ENCODE measurements around the gene NPC1L1. TPM values are rescaled to one million over a fixed set of nuclear protein-coding genes. Genes with fewer than 3 reads are reported as not detected.

Gene NPC1L1
- total and polyA plus RNA-seq, 10 of the 15 experiments (the other 5 are each of a cell fraction or from before 2014, with no cell fraction given): 0.01 to 0.90 TPM; not detected in 8

GRCh38 chr7:44489955-44490350 is 51.2 kb downstream of the NPC1L1 start:
- ChIA-PET RAD21 (ENCODE audit: unreplicated experiment) (interaction anchor here (1.0 to 1.8 kb wide), 4 partner anchors 75 to 430 kb away, joined by 3 to 4 read pairs (median 4); no protein-coding TSS in a partner anchor), SMC1A (ENCODE audit: uncharacterized antibody, unreplicated experiment) (interaction anchor here (0.6 to 1.6 kb wide), 5 partner anchors 10 to 655 kb away, joined by 3 to 4 read pairs (median 4); no protein-coding TSS in a partner anchor), POLR2A (interaction anchor here (0.5 to 1.2 kb wide), 5 partner anchors 23 to 358 kb away, joined by 3 to 4 read pairs (median 4); partner anchors contain the start of genes H2AZ2 and TMED4), CTCF (interaction anchor here (0.8 to 3.4 kb wide), 8 partner anchors 8 to 359 kb away, joined by 3 to 17 read pairs (median 4); partner anchors contain the start of gene TMED4)
- Histone ChIP-seq H3K79me2 (ENCODE audit: control insufficient read depth, insufficient read depth, low read length) (peaks cover 39% of the 10 kb centered on the region), H3K27me3 (replicated peaks in 1 of 2; ENCODE audit: control insufficient read depth in 2 of 2, insufficient read depth in 2 of 2, low read length in 1 of 2) (no peaks in the 10 kb centered on the region), H2AFZ (ENCODE audit: control insufficient read depth, low read depth, low read length) (peak overlapping the region; percentile 83), H3K27ac (ENCODE audit: control insufficient read depth, insufficient read depth) (peak overlapping the region; percentile 87), H4K20me1 (ENCODE audit: control insufficient read depth, insufficient read depth) (no peaks in the 10 kb centered on the region), H3K9me3 (replicated peaks; ENCODE audit: control insufficient read depth, insufficient read depth, low read length) (no peaks in the 10 kb centered on the region; the same call in 2 of the 3 replicates), H3K9ac (ENCODE audit: control insufficient read depth, insufficient read depth, low read length) (peak overlapping the region; percentile 82), H3K4me1 (ENCODE audit: control insufficient read depth, insufficient read depth, low read length) (no peaks in the 10 kb centered on the region), H3K4me3 (peak overlapping the region; percentile 98), H3K4me2 (ENCODE audit: control insufficient read depth, insufficient read depth) (peak overlapping the region; percentile 94), H3K36me3 (ENCODE audit: control insufficient read depth in 2 of 2, insufficient read depth in 2 of 2, low read length in 1 of 2) (peaks cover 0 to under 1% of the 10 kb centered on the region in 2 experiments; a peak in 2 of 4 replicates)
- intact Hi-C loops (cut with micrococcal nuclease; ENCODE audit: unreplicated experiment) (loop anchor here (10.0 kb wide), 1 partner anchor 475 kb away; no protein-coding TSS in a partner anchor), in situ Hi-C loops (cut with MboI) (no loop called here)
- WGBS (ENCODE audit: insufficient coverage, insufficient replicate concordance, low lambda C conversion rate, missing lambda C conversion rate): under 1% methylated on average over 19 of the region's 19 CpGs
- FAIRE-seq: no peak
- peak; percentile 59 for ATAC-seq
- TSS peak; percentile 75 for BruUV-seq (replicated peaks)
- TF ChIP-seq KDM1A (IDR thresholded peaks at IDR 0.05; ENCODE audit: borderline replicate concordance): no peak
- no peak for TF ChIP-seq NFYB (IDR thresholded peaks at IDR 0.05; ENCODE audit: insufficient read depth, low read depth, low read length)
- no peak for TF ChIP-seq KLF5 (IDR thresholded peaks at IDR 0.05; ENCODE audit: partially characterized antibody)
- no peak for TF ChIP-seq MTA2 (IDR thresholded peaks at IDR 0.05; ENCODE audit: low read depth)
- TF ChIP-seq SMC3 (IDR thresholded peaks at IDR 0.05; ENCODE audit: borderline replicate concordance, low read length): no peak
- TF ChIP-seq ZNF384 (IDR thresholded peaks at IDR 0.05; ENCODE audit: borderline replicate concordance, low read depth, low read length): no peak
- no peak for TF ChIP-seq TCF3 (IDR thresholded peaks at IDR 0.05; ENCODE audit: borderline replicate concordance, insufficient read depth, low read depth, low read length)
- TF ChIP-seq ESRRA (IDR thresholded peaks at IDR 0.05; ENCODE audit: low read length): no peak
- TF ChIP-seq BMI1 (IDR thresholded peaks at IDR 0.05; ENCODE audit: borderline replicate concordance): no peak
- TF ChIP-seq JUND (IDR thresholded peaks at IDR 0.05; ENCODE audit: low read depth, low read length): no peak
- no peak for TF ChIP-seq ASH2L (IDR thresholded peaks at IDR 0.05; ENCODE audit: borderline replicate concordance, low read depth)
- TF ChIP-seq SREBF2 (IDR thresholded peaks at IDR 0.05; ENCODE audit: low read length): no peak
- TF ChIP-seq, protein P1, sequence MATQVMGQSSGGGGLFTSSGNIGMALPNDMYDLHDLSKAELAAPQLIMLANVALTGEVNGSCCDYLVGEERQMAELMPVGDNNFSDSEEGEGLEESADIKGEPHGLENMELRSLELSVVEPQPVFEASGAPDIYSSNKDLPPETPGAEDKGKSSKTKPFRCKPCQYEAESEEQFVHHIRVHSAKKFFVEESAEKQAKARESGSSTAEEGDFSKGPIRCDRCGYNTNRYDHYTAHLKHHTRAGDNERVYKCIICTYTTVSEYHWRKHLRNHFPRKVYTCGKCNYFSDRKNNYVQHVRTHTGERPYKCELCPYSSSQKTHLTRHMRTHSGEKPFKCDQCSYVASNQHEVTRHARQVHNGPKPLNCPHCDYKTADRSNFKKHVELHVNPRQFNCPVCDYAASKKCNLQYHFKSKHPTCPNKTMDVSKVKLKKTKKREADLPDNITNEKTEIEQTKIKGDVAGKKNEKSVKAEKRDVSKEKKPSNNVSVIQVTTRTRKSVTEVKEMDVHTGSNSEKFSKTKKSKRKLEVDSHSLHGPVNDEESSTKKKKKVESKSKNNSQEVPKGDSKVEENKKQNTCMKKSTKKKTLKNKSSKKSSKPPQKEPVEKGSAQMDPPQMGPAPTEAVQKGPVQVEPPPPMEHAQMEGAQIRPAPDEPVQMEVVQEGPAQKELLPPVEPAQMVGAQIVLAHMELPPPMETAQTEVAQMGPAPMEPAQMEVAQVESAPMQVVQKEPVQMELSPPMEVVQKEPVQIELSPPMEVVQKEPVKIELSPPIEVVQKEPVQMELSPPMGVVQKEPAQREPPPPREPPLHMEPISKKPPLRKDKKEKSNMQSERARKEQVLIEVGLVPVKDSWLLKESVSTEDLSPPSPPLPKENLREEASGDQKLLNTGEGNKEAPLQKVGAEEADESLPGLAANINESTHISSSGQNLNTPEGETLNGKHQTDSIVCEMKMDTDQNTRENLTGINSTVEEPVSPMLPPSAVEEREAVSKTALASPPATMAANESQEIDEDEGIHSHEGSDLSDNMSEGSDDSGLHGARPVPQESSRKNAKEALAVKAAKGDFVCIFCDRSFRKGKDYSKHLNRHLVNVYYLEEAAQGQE (IDR thresholded peaks at IDR 0.05; ENCODE audit: low read depth, low read length): no peak
- no peak for TF ChIP-seq SP1 (IDR thresholded peaks at IDR 0.05; ENCODE audit: low read depth, low read length)
- no peak for TF ChIP-seq NFIC (IDR thresholded peaks at IDR 0.05; ENCODE audit: low read depth, low read length)
- TF ChIP-seq POLR2A (IDR thresholded peaks at IDR 0.05; ENCODE audit: low read depth, low read length): no peak
- TF ChIP-seq POLR2AphosphoS2 (IDR thresholded peaks at IDR 0.05; ENCODE audit: low read depth, low read length): no peak
- no peak for DNase-seq (ENCODE audit: low read depth, low spot score)
